HCT116 (cell line): ENCODE measurements around the gene DAZAP1. TPM values are rescaled to one million over a fixed set of nuclear protein-coding genes. Genes with fewer than 3 reads are reported as not detected.

ENCODE experiments used
- ATAC-seq: fragments of 200-7000 bp; cut with Tn5 transposase; 2 replicates; pipeline ENCODE4 v1.9.1; 2020; ENCODE audit warnings: mild to moderate bottlenecking, moderate library complexity
- BruUV-seq: library from RNA; stranded (reverse); fragments of 400-500 nt; replicated peaks from 2 replicates; lab custom pipeline; 2021; lab: Mats Ljungman, UMichigan
- CTCF ChIA-PET: fragments of 300-600 bp; sonication (Branson Sonifier 250); formaldehyde crosslinking; loops from one replicate; lab custom pipeline; 2021; ENCODE audit warnings: antibody characterized with exemption; lab: Charles Lee
- POLR2A ChIA-PET: fragments of 300-600, 350-600 bp; sonication (Branson Sonifier 250); formaldehyde crosslinking; loops from one replicate; lab custom pipeline; 2021; ENCODE audit warnings: antibody characterized with exemption; lab: Charles Lee
- RAD21 ChIA-PET, 2 experiments: fragments of 300-600 bp; sonication (Branson Sonifier 250); formaldehyde crosslinking; loops; one replicate each; lab custom pipeline; 2023; ENCODE audit warnings: low total read pairs in 2 of 2; ENCODE audit not compliant: uncharacterized antibody in 2 of 2, unreplicated experiment in 2 of 2, low non-redundant PET in 1 of 2; lab: Charles Lee
- DNase-seq: peaks from one replicate; pipeline ENCODE4 v3.0.0-alpha.2; 2010; ENCODE audit warnings: low read depth, low spot score
- H2AFZ ChIP-seq: fragments of 200-600 bp; shearing (Covaris generic), sonication (generic); 2 replicates; pipeline ENCODE4 v1.6.1; 2017; ENCODE audit warnings: low read depth, mixed run types, mixed read lengths, antibody characterized with exemption, low read length; ENCODE audit not compliant: poor library complexity, severe bottlenecking
- H3K27ac ChIP-seq: 2 replicates; pipeline ENCODE4 v1.5.1; 2012; ENCODE audit warnings: low read depth, low read length
- H3K27me3 ChIP-seq: fragments of 200-600 bp; sonication (generic); 2 replicates; pipeline ENCODE4 v1.6.1; 2016; ENCODE audit warnings: mixed run types, low read length, mixed read lengths; ENCODE audit not compliant: insufficient read depth
- H3K36me3 ChIP-seq, 2 experiments: fragments of 200-500 bp in 1 of 2; fragments of 200-600 bp in 1 of 2; sonication (Bioruptor generic) in 1 of 2; sonication (generic) in 1 of 2; 2 replicates each; pipeline versions ENCODE4 v1.5.1 to v1.6.1; 2014 to 2016; ENCODE audit warnings: low read length in 2 of 2, inconsistent platforms in 1 of 2, mixed read lengths in 1 of 2, mixed run types in 1 of 2; ENCODE audit not compliant: insufficient read depth in 2 of 2, control insufficient read depth in 1 of 2
- H3K4me1 ChIP-seq, 2 experiments: fragments of 200-600 bp in 1 of 2; sonication (generic) in 1 of 2; 2 replicates each; pipeline versions ENCODE4 v1.5.1 to v1.6.1; 2012 to 2017; ENCODE audit warnings: low read length in 2 of 2, inconsistent platforms in 1 of 2, mild to moderate bottlenecking in 1 of 2, mixed read lengths in 1 of 2, mixed run types in 1 of 2, moderate library complexity in 1 of 2; ENCODE audit not compliant: insufficient read depth in 2 of 2, control insufficient read depth in 1 of 2
- H3K4me2 ChIP-seq: fragments of 200-600 bp; sonication (generic); 2 replicates; pipeline ENCODE4 v1.6.1; 2017; ENCODE audit warnings: mixed run types, low read length, mixed read lengths
- H3K4me3 ChIP-seq, 2 experiments: fragments of 200-600 bp in 1 of 2; sonication (generic) in 1 of 2; replicated peaks in 1 of 2; 2 replicates each; pipeline ENCODE4 v1.5.1; 2011 to 2016; ENCODE audit warnings: low read length in 2 of 2, control low read depth in 1 of 2, low read depth in 1 of 2, mild to moderate bottlenecking in 1 of 2, mixed read lengths in 1 of 2, mixed run types in 1 of 2
- H3K79me2 ChIP-seq: fragments of 200-600 bp; sonication (generic); 2 replicates; pipeline ENCODE4 v1.6.1; 2017; ENCODE audit warnings: mild to moderate bottlenecking, mixed run types, low read length, moderate library complexity, mixed read lengths; ENCODE audit not compliant: insufficient read depth
- H3K9ac ChIP-seq: fragments of 200-600 bp; sonication (generic); 2 replicates; pipeline ENCODE4 v1.6.1; 2016; ENCODE audit warnings: low read length, mixed read lengths
- H3K9me2 ChIP-seq: fragments of 200-600 bp; sonication (generic), shearing (Covaris generic); 2 replicates; pipeline ENCODE4 v1.6.1; 2017; ENCODE audit warnings: mixed run types, mild to moderate bottlenecking, moderate library complexity; ENCODE audit not compliant: insufficient read depth
- H3K9me3 ChIP-seq, 2 experiments: fragments of 200-500 bp in 1 of 2; fragments of 200-600 bp in 1 of 2; sonication (Bioruptor generic) in 1 of 2; sonication (generic) in 1 of 2; 2 replicates each; pipeline ENCODE4 v1.6.1; 2014 to 2017; ENCODE audit warnings: low read length in 2 of 2, mixed read lengths in 2 of 2, inconsistent platforms in 1 of 2, low read depth in 1 of 2, mild to moderate bottlenecking in 1 of 2, mixed run types in 1 of 2, moderate library complexity in 1 of 2; ENCODE audit not compliant: control insufficient read depth in 1 of 2, insufficient read depth in 1 of 2
- H4K20me1 ChIP-seq: fragments of 200-600 bp; sonication (generic), shearing (Covaris generic); 2 replicates; pipeline ENCODE4 v1.6.1; 2017; ENCODE audit warnings: mixed run types, mild to moderate bottlenecking, moderate library complexity; ENCODE audit not compliant: insufficient read depth
- MAX ChIP-seq: IDR thresholded peaks from 2 replicates; pipeline ENCODE4 v1.6.1; 2012
- REST ChIP-seq: IDR thresholded peaks from 2 replicates; pipeline ENCODE4 v1.6.1; 2012; ENCODE audit warnings: low read depth
- intact Hi-C: fragments of 100-400 bp; cut with micrococcal nuclease; formaldehyde crosslinking; loops from 2 replicates; pipeline ENCODE4 v1.10.0; 2022
- total RNA-seq: library from RNA; stranded (reverse); gene quantifications from one replicate; pipeline ENCODE4 v1.2.1, GENCODE V29; 2021; ENCODE audit not compliant: unreplicated experiment

Gene DAZAP1
- total RNA-seq, 1 experiment from 2014 or later = 191 TPM

- RAD21 ChIA-PET = no interaction called here
- Histone ChIP-seq H3K79me2 (peaks cover 10% of the 10 kb centered on the region; the same call in 1 of the 2 replicates), H3K9me2 (no peaks in the 10 kb centered on the region), H3K4me2 (no peak overlapping the region), H3K36me3 (peaks cover 28 to 45% of the 10 kb centered on the region in 2 experiments; a peak in 3 of 4 replicates), H3K9me3 (no peaks in the 10 kb centered on the region), H3K4me1 (no peaks in the 10 kb centered on the region), H4K20me1 (no peaks in the 10 kb centered on the region), H3K9ac (no peak overlapping the region), H3K4me3 (no peak overlapping the region), H3K27ac (no peak overlapping the region), H2AFZ (no peak overlapping the region), H3K27me3 (no peaks in the 10 kb centered on the region)
- POLR2A ChIA-PET = no interaction called here
- BruUV-seq = no TSS peak
- no peak for ATAC-seq
- DNase-seq = no peak
- TF ChIP-seq REST = no peak
- no peak for TF ChIP-seq MAX
- CTCF ChIA-PET = no interaction called here
- intact Hi-C loops = no loop called here
Measured at GRCh38 chr19:1366899-1367870, 40.2 kb upstream of the DAZAP1 start.
